Mammary epithelial cell (primary cell): ENCODE results near the gene MAPK13.

ENCODE experiments used
- EZH2 ChIP-seq: IDR thresholded peaks from 2 replicates; pipeline ENCODE4 v1.6.1; 2012; ENCODE audit warnings: low read length, inconsistent platforms, borderline replicate concordance
- TF ChIP-seq, protein P1 (sequence below), 2 donors: IDR thresholded peaks in 1 of 2; conservative IDR thresholded peaks in 1 of 2; 2 replicates each; pipeline ENCODE4 v1.5.1; 2011 to 2012; ENCODE audit warnings: inconsistent platforms in 2 of 2, low read length in 2 of 2, mild to moderate bottlenecking in 2 of 2, control low read depth in 1 of 2, low read depth in 1 of 2; ENCODE audit not compliant: insufficient read depth in 1 of 2; ENCODE audit errors: extremely low read depth in 1 of 2

DNA sequence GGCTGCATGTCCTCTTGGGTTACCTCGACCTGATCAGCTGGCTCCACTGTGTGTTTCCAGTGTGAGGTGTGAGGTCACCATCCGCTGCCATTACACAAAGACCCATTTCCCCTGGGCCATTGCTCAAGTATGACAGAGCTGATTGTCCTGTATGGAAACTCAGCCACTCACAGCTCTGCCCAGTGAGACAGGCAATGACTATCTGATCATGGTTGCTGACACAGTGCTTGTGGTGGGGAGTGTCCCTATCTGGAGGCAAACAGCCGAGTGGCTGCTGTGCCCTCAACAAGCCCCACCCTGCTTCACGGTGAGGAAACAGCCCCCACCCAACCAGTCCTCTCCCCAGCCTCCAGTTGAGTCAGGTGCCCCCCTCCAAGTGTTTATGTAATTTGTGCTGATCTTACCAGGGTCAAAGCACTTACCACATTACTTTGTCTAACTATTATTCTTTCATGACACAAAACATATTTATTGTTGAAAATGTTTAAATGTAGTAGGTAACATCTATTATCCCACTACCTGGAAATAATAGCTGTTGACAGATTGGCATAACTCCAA, 11.7 kb upstream of the MAPK13 start:
- TF ChIP-seq, protein P1, sequence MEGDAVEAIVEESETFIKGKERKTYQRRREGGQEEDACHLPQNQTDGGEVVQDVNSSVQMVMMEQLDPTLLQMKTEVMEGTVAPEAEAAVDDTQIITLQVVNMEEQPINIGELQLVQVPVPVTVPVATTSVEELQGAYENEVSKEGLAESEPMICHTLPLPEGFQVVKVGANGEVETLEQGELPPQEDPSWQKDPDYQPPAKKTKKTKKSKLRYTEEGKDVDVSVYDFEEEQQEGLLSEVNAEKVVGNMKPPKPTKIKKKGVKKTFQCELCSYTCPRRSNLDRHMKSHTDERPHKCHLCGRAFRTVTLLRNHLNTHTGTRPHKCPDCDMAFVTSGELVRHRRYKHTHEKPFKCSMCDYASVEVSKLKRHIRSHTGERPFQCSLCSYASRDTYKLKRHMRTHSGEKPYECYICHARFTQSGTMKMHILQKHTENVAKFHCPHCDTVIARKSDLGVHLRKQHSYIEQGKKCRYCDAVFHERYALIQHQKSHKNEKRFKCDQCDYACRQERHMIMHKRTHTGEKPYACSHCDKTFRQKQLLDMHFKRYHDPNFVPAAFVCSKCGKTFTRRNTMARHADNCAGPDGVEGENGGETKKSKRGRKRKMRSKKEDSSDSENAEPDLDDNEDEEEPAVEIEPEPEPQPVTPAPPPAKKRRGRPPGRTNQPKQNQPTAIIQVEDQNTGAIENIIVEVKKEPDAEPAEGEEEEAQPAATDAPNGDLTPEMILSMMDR (conservative IDR thresholded peaks at IDR 0.05 in 1 of 2, IDR thresholded peaks at IDR 0.05 in 1 of 2; ENCODE audit: extremely low read depth in 1 of 2, insufficient read depth in 1 of 2, low read depth in 1 of 2, low read length in 2 of 2) = no peak
- TF ChIP-seq EZH2 = no peak
